Effector CD4-positive, alpha-beta T cell (primary cell): ENCODE data around the gene CD40LG.

Source experiments
- DNase-seq: peaks from one replicate; pipeline ENCODE4 v3.0.0-alpha.2; 2020

Gene CD40LG

DNA sequence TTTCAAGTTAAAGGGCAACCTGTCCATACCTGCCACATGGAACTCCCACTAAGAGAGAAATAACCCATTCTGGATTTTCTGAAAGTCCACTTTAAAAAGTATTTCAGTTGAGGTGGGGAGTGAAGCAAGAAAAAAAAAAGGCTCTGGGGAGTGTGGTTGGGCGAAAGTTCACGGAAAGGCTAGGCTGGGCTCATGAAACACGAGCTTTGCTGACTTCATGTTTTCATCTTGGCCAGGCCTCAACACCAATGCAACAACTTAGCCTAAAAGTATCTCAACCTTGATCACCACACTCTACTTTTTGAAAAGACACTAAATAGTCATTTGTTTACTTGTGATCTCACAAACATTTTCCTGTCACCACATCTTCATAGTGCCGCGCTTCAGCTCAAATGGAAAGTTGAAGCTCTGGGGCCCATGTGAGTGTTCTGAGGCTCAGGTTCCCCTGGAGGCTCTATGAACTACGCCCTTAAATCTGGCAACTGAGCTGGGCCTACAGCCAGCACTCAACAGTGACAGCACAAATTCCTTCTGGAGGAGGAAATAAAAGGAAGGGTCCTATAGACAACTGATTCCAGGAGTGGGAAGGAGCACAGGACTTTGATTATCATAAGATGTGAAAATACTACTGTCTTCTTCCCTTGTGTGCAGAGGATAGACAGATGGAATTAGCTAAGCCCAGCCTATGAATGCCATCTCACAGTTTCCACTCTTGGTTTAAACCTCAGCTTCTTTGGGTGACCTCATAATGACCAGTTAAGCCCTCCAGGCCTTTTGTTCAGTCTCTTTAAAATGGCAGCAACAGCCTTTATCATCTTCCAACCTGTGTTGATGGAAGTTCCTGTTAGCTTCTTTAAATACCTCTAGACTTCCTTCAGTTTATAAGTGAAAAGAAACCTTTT, 5.1 kb downstream of the CD40LG start:
- DNase-seq, result no peak

- no peak for DNase-seq
These were observed 8.5 kb downstream of the CD40LG start for GRCh38 chrX:136656361-136656964.

DNA sequence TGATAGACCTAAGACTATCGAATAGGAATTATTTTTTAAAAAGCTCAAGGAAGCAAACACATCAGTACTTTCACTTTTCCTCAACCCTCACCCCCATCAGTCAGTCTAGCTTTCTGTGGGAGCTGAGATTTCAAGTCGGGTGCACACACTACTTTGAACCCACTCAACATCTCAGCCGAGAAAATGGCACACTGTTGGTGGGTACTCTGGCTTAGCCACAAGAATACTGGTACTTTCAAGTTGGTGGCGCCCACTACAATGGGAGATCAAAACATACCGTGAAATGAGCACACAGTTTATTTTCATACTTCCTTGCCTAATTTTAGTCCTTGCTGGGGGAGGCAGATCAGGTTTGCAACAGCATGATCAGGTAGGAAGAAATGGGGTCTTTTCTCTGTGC, 10.2 kb downstream of the CD40LG start:
- no peak for DNase-seq

DNA sequence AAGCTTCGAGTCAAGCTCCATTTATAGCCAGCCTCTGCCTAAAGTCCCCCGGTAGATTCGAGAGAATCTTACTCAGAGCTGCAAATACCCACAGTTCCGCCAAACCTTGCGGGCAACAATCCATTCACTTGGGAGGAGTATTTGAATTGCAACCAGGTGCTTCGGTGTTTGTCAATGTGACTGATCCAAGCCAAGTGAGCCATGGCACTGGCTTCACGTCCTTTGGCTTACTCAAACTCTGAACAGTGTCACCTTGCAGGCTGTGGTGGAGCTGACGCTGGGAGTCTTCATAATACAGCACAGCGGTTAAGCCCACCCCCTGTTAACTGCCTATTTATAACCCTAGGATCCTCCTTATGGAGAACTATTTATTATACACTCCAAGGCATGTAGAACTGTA, 11.2 kb downstream of the CD40LG start:
- DNase-seq, result no peak

DNA sequence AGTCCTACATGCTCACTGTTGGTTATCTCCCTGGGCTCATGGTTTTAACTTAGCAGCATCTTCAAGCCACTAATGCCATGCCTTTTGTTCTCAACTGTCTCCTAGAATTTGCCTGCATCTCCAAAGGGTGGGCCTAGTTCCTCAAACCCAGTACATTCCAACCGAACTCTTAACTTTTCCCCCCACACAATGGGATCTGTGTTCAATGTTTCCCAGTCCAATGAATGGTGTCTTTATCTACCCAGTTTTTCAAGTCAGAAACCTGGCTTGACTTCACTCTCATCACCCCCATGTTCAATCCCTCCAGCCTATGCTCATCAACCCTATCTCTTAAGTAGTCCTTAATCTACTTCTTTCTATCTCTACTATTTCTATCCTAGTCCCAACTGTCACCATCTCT, 12.9 kb downstream of the CD40LG start:
- DNase-seq, result no peak

DNA sequence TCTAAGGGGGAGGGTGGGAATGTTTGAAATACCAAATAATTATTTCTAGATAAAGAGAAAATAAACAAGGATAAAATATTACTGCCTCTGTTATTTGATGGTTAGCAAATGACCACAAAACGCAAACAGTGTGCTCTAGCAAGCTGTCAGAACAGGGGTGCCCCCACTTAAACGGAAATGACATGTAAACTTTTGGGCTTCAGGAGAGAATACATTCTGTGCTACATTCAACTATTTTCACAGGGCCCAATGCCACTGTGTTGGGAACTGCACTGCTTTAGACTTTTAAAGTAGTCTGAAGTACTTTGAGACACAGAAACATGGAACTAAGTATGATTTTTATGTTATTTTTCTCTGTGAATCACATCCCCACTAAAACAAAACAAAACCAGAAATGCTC, 14.1 kb downstream of the CD40LG start:
- DNase-seq, result no peak

- no peak for DNase-seq
These were observed 15.0 kb downstream of the CD40LG start for GRCh38 chrX:136662976-136663375.

GRCh38 chrX:136665258-136665900, 17.4 kb downstream of the CD40LG start:
- DNase-seq, result no peak

DNA sequence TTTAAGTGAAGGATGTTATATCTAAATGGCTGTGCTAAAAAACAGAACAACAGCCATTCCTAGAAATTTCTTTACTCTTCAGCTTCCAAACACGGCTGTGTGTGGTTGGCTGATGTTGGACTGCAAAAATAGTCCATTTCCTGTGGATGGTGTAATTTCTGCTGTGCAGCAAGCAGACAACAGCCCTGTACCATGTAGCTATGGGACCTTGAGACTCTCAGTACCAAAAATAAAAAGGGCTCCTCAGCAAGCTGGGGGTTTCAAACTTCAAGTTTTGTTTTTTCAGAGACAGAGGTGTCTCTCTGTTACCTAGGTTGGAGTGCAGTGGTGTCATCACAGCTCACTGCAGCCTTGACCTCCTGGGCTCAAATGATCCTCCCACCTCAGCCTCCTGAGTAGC, 18.1 kb downstream of the CD40LG start:
- no peak for DNase-seq

GRCh38 chrX:136667446-136668168, 19.6 kb downstream of the CD40LG start:
- DNase-seq, result no peak

DNA sequence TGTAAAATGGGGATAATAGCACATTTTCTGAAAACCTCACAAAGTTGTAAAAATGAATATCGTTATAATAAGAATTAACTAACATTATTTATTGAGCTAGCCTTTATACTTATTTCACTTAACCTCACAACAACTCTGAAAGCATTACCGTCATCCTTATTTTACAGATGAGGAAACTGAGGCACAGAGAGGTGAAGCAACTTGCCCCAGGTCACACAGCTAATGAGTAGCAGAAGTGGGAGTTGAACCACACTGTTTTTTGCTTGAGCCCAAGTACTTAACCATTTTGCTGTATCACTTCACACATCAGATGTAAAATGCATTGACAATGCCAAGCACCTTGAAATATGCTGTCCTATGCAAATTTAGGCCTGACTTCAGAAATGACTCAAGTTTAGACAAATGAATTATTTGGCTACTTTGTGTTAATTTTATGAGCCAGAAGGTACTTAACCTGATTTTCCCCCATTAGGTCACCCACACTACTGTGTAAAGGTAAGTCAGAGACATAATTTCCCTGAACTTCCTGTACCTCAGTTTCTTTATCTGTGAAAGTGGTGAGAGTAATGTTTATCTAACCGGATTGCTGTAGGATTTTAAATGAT, 23.1 kb downstream of the CD40LG start:
- DNase-seq, result no peak

- DNase-seq, result no peak
These were observed 26.5 kb downstream of the CD40LG start for GRCh38 chrX:136674270-136674985.

GRCh38 chrX:136679531-136679930, 31.6 kb downstream of the CD40LG start:
- DNase-seq, result no peak

GRCh38 chrX:136684120-136684519, 36.2 kb downstream of the CD40LG start:
- no peak for DNase-seq

DNA sequence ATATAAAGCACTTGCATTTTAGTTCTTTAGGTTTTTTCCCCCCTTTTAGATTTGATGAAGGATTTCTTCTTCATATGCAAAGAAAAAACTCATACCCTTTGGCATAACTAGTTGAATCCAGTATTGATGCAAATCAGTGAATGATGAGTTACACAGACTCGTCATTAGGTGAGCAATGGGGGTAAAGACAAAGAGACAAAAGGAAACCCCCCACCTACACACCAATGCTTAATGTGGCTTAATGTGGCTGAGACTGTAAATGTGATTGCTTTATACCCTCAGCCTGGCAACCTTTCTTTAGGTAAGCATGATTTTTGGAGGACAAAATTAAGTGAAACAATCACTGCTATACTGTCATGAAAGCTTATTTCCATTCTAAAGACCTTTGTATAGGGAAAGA, 39.5 kb downstream of the CD40LG start:
- DNase-seq, result no peak

DNA sequence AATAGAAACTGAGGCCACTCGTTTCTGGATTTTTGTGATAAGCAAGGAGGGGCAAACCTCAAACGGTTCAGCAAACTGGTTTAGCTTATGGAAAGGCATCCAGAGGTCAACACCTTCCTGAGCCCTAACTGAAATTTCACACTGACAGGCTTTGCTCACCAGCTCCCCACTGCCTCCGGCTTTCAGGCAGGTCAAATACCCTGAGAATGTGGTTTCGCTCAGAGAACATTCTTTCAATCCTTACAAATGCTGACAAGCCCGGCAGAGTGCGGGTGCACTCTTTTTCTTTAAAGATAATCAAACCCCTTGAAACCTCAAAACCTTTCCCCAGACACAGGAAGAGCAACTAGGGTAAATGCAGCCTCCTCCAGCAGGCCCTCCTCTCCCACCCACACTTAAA, 41.5 kb downstream of the CD40LG start:
- DNase-seq, result no peak

DNA sequence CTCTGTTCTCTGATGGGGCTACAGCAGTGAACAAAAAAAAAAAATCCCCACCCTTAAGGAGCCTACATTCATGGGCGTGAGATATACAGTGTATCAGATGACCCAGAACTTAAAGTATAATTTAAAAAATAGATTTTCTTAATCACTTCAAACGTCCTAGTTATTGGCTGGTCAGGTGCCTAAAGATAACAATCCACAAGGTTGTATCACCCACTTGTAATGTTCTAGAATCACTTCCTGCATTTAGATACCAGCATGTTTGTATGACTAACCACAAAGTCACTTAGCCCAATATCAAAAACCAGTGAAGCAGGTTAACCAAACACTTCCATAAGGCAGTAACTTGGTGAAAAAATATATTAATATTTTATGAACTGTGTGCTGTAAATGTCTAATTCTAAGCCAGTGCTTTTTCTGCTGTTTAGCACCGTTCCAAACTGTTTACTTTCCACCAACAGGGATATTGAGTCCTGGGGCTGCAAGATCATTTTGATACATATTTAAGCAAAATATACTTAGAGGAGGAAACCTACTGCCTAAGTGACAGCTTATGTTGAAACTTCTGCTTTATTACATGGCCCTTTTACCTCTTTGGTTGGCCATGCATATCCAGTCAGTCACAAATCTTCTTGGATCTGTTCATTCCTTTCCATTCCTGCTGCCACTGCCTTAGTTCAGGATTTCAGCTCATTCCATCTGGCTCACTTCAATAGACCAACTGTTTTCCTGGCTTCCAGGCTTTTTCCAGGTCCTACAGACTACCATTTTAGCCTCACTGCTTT, 43.3 kb downstream of the CD40LG start:
- no peak for DNase-seq

DNA sequence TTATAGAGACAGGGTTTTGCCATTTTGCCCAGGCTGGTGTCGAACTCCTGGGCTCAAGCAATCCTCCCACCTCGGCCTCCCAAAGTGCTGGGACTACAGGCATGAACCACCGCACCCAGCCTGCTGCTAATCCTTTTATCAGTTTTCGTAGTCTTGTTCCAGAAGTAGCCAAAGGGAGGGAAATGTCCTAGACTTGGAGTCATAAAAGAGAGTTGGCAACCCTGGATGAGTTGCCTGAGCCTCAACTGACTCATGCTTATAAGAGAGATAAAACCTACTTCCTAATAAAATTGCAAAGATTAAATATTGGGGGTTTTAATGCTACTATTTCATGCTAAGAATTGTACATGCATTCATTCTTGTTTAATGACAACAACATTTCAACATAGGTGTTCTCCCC, 44.3 kb downstream of the CD40LG start:
- DNase-seq, result no peak

DNA sequence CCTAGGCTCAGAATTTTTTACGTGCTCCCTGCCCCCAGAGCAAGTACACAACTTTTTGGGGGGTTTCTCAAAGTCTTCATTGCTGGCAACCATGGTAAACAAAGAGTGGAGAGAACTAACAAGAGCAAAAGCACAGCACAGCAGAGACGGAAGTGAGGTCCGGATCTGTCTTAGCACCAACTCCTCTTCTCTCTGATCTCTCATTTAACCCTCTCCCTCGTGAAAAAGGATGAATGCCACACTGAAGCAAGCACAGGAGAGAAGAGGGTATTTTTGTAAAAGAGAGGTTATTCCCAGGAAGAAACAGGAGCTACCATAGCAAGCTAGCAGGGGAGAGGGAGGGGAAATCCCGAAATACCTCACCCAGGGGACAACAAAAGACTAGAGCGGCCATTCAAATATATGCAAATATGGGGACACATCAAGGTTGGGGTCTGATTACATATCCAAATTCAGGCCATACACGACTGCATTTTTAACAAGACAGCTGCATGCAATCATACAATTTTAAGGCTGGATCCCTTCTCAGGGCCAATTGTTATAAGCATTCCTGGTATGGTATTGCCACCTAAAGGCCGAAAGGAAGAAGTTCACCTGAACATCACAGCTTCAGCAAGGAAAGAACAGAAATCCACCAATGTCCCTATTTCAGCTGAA, 46.6 kb downstream of the CD40LG start:
- no peak for DNase-seq

- DNase-seq, result no peak
These were observed 49.2 kb downstream of the CD40LG start for GRCh38 chrX:136697156-136697555.

DNA sequence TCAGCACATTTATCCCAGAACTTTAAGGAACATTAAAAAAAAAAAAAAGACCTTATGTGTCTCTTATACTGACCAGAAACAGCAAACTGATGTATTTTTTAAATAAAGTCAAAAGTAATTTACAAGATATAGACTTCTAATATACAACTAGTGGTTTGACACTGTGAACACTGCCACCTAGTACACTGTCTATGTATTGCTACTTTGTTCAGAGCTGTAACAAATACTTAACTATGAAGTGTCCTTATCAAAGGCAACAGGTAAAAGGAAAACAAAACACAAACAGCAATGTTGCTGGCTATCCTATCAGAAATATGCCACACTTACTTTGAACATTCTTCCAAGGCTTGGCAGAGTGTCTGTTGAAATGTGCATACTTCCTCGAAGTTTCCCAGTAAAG, 60.4 kb downstream of the CD40LG start:
- DNase-seq, result no peak
